Measurements from ENCODE around the gene CROCC. TPM values are rescaled to one million over a fixed set of nuclear protein-coding genes. Genes with fewer than 3 reads are reported as not detected.
A peak's percentile ranks its signal among the peaks of the same experiment; 100 is the strongest.
"Not testable (repeated sequence)": the region's sequence is repeated elsewhere in the genome, so short reads cannot be mapped to it uniquely, and the experiment has no call there.

Gene CROCC, protein sequence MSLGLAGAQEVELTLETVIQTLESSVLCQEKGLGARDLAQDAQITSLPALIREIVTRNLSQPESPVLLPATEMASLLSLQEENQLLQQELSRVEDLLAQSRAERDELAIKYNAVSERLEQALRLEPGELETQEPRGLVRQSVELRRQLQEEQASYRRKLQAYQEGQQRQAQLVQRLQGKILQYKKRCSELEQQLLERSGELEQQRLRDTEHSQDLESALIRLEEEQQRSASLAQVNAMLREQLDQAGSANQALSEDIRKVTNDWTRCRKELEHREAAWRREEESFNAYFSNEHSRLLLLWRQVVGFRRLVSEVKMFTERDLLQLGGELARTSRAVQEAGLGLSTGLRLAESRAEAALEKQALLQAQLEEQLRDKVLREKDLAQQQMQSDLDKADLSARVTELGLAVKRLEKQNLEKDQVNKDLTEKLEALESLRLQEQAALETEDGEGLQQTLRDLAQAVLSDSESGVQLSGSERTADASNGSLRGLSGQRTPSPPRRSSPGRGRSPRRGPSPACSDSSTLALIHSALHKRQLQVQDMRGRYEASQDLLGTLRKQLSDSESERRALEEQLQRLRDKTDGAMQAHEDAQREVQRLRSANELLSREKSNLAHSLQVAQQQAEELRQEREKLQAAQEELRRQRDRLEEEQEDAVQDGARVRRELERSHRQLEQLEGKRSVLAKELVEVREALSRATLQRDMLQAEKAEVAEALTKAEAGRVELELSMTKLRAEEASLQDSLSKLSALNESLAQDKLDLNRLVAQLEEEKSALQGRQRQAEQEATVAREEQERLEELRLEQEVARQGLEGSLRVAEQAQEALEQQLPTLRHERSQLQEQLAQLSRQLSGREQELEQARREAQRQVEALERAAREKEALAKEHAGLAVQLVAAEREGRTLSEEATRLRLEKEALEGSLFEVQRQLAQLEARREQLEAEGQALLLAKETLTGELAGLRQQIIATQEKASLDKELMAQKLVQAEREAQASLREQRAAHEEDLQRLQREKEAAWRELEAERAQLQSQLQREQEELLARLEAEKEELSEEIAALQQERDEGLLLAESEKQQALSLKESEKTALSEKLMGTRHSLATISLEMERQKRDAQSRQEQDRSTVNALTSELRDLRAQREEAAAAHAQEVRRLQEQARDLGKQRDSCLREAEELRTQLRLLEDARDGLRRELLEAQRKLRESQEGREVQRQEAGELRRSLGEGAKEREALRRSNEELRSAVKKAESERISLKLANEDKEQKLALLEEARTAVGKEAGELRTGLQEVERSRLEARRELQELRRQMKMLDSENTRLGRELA (N-terminal part only)
- 23.5 and 40.1 TPM in 2 replicates for total RNA-seq (ENCODE audit: low replicate concordance)
- long read RNA-seq, partial matches to known transcripts = 0 of 1 reads
- long read RNA-seq, other reads (novel, unspliced or antisense) = 1 of 1 reads

- Mint-ChIP-seq H3K27me3 (no peaks in the 10 kb centered on the region), H3K36me3 (no peaks in the 10 kb centered on the region), H3K4me3 (peak within 1 kb of the TSS; percentile 68), H3K9me3 (no peaks in the 10 kb centered on the region), H3K27ac (no peak within 1 kb of the TSS), H3K4me1 (ENCODE audit: unreplicated experiment) (peaks cover 27% of the 10 kb centered on the region)
- DNase-seq (ENCODE audit: extremely low spot score, unreplicated experiment) = no peak
- TF ChIP-seq CTCF (conservative IDR thresholded peaks at IDR 0.05) = no peak
These were observed at the start of gene CROCC for GRCh38 chr1:16921391-16922185. Gene CROCC, plus strand, starts transcription at chr1:16921931. Its CDS starts 88 bp downstream, at chr1:16922019.

- H3K4me3 Mint-ChIP-seq = peak overlapping the region; percentile 87
- H3K36me3 Mint-ChIP-seq; H3K9me3 Mint-ChIP-seq; H3K27ac Mint-ChIP-seq; H3K4me1 Mint-ChIP-seq (ENCODE audit: unreplicated experiment): not testable (repeated sequence)
- DNase-seq (ENCODE audit: extremely low spot score, unreplicated experiment) = peak; percentile 75
- H3K27me3 Mint-ChIP-seq = peaks cover 42% of the 10 kb centered on the region
These were observed 49.3 kb upstream of the CROCC start for GRCh38 chr1:16872152-16873075.

DNA sequence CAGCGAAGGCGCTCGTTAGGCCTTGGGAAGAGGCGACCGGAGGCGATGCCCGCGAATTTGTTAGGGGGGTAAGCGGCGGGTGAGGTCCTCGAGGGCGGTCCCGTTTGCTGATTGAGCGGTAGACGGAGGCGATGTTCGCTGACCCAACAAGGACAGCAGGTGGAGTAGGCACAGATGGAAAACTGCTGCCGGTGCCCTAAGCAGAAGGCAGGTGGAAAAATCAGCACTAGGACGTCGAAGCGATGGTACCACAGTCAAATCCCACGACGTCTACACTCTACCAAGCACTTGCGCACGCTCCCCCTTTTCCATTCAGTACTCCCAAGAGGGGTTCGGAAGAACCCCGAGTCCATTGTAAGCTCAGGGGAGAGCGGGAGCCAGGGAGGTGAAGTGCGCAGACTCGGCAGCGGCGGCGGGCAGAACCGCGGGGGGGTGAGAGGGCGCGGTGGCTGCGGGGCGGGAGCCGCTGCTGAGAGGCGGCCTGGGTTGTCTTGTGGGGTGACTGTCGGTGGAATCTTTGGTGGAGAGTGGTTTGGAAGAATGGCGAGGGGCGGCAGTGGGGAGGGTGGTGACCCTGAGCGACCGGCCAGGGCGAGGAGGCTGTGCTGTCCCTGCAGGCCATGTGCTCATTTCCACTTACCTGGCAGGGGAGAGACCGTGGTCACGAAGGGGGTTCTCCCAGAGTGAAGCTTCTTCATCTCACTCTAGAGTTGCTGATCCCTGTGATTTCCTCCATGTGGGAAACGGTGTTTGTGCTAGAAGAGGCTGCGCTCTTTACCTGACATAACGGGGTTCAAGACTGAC is 48.5 kb upstream of the CROCC start:
- Mint-ChIP-seq H3K4me3 (peak overlapping the region; percentile 87), H3K27me3 (peaks cover 42% of the 10 kb centered on the region)
- H3K9me3 Mint-ChIP-seq; H3K4me1 Mint-ChIP-seq (ENCODE audit: unreplicated experiment); H3K27ac Mint-ChIP-seq; H3K36me3 Mint-ChIP-seq: not testable (repeated sequence)
- DNase-seq (ENCODE audit: extremely low spot score, unreplicated experiment) = peak; percentile 79

DNA sequence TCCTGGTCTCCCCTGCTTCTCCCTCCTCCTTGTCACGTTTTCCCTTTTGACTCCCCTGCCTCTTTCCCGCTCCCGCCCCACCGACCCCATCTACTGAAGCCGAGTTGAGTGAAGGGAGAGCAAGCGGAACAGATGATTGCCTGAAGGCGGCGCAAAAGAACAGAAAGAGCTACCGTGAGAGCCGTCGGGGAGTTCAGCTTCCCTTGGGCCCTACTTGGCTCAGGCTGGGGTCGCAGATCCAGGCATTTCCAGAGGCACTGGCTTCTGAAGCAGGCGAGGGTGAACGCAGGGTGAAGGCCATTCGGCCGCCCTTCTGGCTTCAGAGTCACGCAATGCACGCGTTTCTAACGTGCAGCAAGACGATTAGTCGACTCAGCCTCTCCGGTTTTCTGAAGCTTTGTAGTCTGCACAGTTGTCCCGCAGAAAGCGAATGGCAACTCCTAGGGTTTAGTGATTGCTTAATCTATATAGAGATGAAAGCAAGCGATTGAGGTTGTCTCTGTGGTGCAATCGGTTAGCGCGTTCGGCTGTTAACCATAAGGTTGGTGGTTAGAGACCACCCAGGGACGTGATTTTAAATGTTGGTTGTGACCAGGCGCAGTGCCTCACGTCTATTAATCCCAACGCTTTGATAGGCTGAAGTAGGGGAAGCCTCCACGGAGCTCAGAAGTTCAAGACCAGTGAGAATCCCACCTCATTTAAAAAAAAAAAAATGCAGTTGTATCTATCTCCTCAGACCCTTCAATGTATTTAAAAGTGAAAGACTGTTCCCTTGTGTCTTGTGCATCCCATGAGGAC is 46.6 kb upstream of the CROCC start:
- not testable (repeated sequence) for H3K9me3 Mint-ChIP-seq; H3K4me3 Mint-ChIP-seq; DNase-seq (ENCODE audit: extremely low spot score, unreplicated experiment); H3K27ac Mint-ChIP-seq; H3K4me1 Mint-ChIP-seq (ENCODE audit: unreplicated experiment); H3K36me3 Mint-ChIP-seq
- peaks cover 49% of the 10 kb centered on the region for H3K27me3 Mint-ChIP-seq

DNA sequence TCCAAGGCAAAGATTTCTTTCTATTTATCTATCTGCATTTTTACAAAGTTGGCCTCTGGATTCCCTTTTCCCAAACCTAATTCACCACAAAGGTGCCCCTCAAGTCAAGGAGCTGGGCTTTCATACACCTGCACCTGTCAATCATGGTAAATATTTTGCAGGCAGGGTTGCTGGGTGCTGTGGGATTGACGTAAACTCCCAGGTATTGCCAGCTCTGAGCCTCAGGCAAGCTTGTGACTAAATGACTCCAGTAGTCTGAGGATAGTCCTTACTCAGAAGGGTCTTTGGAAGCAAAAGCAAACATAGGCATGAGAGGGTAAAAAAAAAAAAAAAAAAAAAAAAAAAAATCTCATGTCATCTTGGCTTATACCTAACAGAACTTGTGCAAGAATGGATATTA is 40.0 kb upstream of the CROCC start:
- H3K36me3 Mint-ChIP-seq; H3K27ac Mint-ChIP-seq; H3K9me3 Mint-ChIP-seq; H3K4me1 Mint-ChIP-seq (ENCODE audit: unreplicated experiment); H3K4me3 Mint-ChIP-seq; DNase-seq (ENCODE audit: extremely low spot score, unreplicated experiment): not testable (repeated sequence)
- H3K27me3 Mint-ChIP-seq = peaks cover 25% of the 10 kb centered on the region

GRCh38 chr1:16882986-16883385 is 38.7 kb upstream of the CROCC start:
- no peak for DNase-seq (ENCODE audit: extremely low spot score, unreplicated experiment)
- Mint-ChIP-seq H3K4me3 (no peak overlapping the region), H3K36me3 (no peaks in the 10 kb centered on the region), H3K4me1 (ENCODE audit: unreplicated experiment) (peaks cover 8% of the 10 kb centered on the region), H3K9me3 (no peaks in the 10 kb centered on the region), H3K27ac (no peak overlapping the region), H3K27me3 (peaks cover 21% of the 10 kb centered on the region)
- TF ChIP-seq CTCF (conservative IDR thresholded peaks at IDR 0.05) = no peak

DNA sequence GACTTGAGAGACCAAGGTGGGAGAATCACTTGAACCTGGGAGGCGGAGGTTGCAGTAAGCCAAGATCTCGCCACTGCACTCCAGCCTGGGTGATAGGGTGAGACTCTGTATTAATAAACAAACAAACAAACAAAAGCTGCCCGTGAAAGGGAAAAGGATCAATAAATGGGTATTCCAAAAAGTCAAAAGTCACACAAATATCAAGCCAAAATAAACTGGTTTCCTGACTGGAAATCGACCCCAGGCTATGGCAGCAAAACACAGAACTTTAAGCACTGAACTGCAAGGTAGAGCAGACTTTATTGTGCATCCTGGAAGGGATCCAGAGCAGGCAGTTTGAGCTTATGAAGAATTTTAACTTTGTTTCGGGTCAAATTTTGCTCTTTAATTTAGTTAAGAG is 37.2 kb upstream of the CROCC start:
- H3K4me1 Mint-ChIP-seq (ENCODE audit: unreplicated experiment); DNase-seq (ENCODE audit: extremely low spot score, unreplicated experiment); H3K4me3 Mint-ChIP-seq; H3K9me3 Mint-ChIP-seq; H3K27ac Mint-ChIP-seq; H3K36me3 Mint-ChIP-seq: not testable (repeated sequence)
- peaks cover 19% of the 10 kb centered on the region for H3K27me3 Mint-ChIP-seq

Data from type B pancreatic cell (in vitro differentiated cells).